ENCODE measurements around the gene FHOD3.

- TF ChIP-seq CTCF (IDR thresholded peaks at IDR 0.05) (no peak), POLR2A (IDR thresholded peaks at IDR 0.05) (no peak), EP300 (IDR thresholded peaks at IDR 0.05; ENCODE audit: low read depth) (no peak)
Measured at GRCh38 chr18:36762074-36762473, 464.6 kb downstream of the FHOD3 start.
